ENCODE data around the gene RGS6.

The RGS6 gene

GRCh38 chr14:72594099-72594901 lies 662.1 kb downstream of the RGS6 start:
- no peak for DNase-seq (ENCODE audit: insufficient read length, low spot score)
- FAIRE-seq = peak; percentile 71

GRCh38 chr14:72595152-72595862 lies 663.1 kb downstream of the RGS6 start:
- FAIRE-seq (no peak), DNase-seq (ENCODE audit: insufficient read length, low spot score) (no peak)

DNA sequence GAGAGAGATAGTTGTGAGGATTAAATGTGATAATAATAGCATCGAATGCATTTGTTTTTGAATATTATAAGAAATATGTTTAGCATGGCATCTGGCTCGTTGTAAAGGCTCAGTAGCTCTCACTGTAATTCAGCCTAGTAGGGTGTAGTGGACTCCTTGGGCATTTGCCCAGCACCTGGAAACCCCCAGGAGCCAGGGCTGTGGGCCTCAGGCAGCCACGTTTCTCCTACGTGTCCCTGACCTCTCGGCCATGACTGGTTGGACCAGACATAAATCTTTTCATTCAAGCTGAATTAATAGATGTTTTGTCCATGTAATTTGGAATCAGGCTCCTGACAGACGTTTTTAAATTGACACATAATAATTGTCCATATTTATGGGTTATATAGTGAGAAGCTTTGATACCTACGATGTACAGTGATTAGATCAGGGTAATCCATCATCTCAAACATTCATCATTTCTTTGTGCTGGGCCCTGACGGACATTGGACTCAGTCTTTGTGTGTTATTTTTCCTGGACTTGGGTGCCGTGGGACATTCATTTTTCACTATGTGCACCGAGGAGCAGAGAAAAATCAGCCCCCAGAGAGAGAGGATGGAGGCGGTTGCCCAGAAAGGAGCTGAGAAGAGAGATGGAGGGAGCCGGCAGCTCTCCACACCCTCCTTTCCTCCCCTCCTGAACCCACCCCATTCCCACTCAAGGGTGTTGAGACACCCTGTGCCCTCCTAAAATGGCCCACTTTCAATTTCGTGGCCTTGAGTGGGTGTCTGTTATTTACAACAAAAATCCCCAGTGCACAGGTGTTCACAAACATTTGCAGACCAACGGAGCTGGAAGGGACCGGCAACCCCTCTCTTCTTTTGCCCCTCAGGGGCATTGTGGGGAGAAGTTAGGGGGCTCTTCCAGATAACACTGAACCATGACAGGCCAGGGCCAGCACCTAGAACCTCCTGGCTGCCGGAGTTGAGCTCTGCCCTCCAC lies 665.3 kb downstream of the RGS6 start:
- FAIRE-seq = no peak
- DNase-seq (ENCODE audit: insufficient read length, low spot score) = no peak

GRCh38 chr14:72598306-72598705 lies 666.1 kb downstream of the RGS6 start:
- DNase-seq (ENCODE audit: insufficient read length, low spot score) (peak; percentile 21), FAIRE-seq (peak; percentile 11)

- DNase-seq (ENCODE audit: insufficient read length, low spot score) (no peak), FAIRE-seq (no peak)
These were observed 667.6 kb downstream of the RGS6 start for GRCh38 chr14:72599579-72600470.

GRCh38 chr14:72600551-72601330 lies 668.5 kb downstream of the RGS6 start:
- FAIRE-seq (no peak), DNase-seq (ENCODE audit: insufficient read length, low spot score) (no peak)

DNA sequence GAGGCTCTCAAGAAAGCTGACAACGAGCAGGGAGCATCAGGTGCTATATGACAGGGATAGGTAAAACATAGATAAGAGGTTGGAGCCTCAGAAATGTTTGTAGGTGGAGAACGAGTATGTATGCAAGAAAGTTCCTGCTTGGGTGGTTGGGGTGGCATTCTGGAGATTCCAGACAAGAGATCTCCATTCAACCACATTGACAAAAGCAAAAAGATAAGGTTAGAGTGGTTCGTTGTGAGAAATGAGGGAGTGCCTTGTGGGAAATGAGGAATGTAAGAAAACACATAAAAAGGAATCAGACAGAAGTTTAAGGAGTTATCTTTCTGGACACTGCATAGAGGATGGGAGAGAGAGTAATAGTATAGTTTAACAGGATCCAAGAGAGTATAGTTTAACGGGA lies 671.4 kb downstream of the RGS6 start:
- FAIRE-seq = no peak
- no peak for DNase-seq (ENCODE audit: insufficient read length, low spot score)

DNA sequence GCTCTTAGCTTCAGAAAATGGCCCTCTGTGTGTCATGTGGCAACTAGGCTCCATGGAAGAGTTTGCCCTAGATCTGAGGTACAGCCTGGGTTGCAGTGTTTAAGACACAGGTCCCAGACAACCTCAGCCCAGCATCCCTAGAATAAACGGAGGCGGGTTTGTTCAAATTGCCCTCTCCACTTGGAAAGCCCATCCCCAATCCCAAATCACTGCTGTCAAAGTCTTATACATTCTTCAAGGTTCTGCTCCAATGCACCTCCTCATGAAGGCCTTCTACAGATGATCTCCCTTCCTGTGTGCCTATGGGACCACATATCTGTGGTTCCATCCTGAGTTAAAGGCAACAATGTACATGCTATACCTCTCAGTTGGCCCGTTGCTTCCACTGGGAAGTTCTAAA lies 671.9 kb downstream of the RGS6 start:
- DNase-seq (ENCODE audit: insufficient read length, low spot score) = no peak
- no peak for FAIRE-seq

DNA sequence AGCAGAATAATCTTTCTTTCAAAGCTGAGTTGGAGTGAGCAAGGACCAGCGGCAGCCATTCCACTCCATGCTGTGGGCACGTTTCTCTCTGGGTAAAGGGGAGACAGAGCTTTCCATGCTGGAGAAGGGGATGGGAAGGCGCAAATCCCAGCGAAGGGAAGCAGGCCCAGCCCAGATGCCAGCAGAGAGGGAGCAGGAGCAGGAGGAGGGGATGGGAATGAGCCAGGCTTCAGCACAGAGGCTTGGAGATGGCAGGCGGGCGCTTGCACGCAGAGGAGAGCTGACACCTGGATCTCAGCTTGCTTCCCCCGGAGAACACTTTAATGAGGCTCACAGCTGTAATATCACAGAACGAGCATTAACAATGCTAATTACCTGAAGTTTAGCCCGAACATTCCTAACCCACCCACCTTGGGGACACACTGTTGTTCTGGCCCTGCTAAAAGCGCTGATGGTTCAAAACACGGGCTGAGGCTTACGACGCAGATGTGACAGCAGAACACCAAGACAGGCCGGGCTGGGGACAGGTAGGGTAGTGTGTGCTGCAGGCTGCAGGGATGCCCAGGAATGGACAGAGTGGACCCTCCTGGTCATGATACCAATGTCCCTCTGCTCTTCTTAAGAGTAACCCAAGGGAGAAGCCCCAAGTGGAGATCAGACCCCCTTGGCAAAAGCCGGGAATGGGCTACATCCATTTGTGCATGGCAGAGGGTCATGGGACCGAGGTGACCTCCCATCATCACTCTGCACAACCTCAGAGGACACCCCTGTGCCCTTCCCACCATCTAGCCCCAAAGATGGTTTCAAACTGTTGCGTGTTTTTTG lies 673.1 kb downstream of the RGS6 start:
- FAIRE-seq (no peak), DNase-seq (ENCODE audit: insufficient read length, low spot score) (no peak)

- no peak for FAIRE-seq
- no peak for DNase-seq (ENCODE audit: insufficient read length, low spot score)
These were observed 673.6 kb downstream of the RGS6 start for GRCh38 chr14:72605921-72606220.

DNA sequence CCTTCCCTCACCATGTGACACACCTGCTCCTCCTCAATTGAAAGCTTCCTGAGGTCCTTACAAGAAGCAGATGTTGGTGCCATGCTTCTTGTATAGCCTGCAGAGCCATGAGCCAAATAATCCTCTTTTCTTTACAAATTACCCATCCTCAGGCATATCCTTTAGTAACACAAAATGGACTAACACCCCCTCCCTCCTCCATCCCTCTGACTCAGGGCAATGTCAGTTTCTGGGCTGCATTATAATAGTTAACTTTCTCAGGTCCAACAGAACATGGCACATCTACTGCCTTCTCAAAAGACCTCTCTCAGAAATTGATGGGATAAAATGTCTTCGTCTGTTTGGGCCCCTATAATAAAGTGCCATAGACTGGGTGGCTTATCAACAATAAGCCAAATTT lies 674.6 kb downstream of the RGS6 start:
- no peak for FAIRE-seq

DNA sequence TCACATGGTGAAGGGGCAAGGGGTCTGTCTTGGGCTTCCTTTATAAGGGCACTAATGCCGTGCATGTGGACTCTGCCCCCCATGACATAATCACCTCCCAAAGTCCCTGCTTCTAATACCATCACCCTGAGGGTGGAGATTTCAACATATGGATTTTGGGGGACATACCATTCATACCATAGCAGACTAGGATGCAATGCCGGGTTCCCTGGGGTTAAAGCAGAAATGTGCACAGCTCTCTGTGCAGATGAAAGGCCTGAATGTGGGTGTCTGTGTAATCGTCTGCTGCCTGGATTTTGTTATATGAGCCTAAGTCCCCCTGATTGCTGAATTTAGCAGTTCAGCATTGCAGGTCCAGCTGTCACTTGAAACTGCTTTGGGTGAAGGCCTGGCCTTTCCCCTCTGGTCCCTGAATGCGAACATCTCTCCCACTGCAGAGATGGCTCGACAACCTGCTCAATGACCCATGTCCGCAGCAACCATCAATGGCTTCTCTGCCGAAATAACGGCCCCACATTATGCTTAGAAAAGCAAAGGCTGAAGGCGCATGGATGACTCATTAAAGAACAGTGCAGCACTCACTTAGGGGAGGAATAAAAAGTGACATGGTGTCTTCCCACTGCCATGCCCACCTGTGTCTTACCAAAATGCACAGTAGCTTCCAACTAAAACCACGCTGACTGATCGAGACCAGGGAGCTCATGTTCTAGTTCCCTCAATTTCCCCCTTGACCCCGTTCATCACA lies 675.3 kb downstream of the RGS6 start:
- no peak for DNase-seq (ENCODE audit: insufficient read length, low spot score)
- FAIRE-seq = no peak

More for the DNA sequence above, 674.6 kb downstream of the RGS6 start:
- no peak for DNase-seq (ENCODE audit: insufficient read length, low spot score)

DNA sequence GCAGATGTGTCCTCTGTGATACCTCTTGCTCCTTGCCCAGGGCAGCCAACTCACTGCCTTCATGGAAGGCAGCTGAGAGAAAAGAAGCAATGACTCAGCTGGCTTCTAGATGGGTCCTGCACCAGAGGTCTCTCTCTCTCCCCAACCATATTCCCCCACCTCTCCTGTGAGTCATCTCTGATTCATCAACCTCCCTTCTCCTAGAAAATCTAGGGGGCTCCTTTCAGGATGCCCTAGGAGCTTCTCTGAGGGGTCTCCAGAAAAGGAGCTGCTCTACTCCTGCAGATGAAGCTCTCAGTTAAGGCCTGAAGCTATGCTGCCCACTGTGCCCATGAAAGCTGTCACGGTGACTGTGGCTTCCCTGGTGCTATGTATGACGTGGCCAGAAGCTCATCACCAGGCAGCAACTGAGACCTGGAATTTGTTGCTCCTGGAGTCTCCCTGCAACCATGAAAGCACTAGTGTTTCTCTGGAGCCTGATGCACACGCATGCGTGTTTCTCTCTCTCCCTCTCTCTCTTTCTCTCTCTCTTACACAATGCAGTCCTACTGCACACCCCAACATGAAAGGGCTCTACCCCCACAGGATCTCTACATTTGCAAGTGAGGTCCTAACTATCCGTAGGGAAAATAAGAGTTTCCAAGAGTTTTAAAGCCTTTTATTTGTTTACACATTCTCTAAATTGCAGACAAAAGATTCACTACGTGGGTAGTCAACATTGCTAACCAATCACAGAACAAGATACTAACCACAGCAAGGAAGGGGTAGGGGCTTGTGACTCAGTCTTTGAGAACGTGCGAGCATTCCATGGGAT lies 676.4 kb downstream of the RGS6 start:
- DNase-seq (ENCODE audit: insufficient read length, low spot score) (no peak), FAIRE-seq (no peak)

- no peak for FAIRE-seq
- DNase-seq (ENCODE audit: insufficient read length, low spot score) = no peak
These were observed 677.1 kb downstream of the RGS6 start for GRCh38 chr14:72609205-72609916.

DNA sequence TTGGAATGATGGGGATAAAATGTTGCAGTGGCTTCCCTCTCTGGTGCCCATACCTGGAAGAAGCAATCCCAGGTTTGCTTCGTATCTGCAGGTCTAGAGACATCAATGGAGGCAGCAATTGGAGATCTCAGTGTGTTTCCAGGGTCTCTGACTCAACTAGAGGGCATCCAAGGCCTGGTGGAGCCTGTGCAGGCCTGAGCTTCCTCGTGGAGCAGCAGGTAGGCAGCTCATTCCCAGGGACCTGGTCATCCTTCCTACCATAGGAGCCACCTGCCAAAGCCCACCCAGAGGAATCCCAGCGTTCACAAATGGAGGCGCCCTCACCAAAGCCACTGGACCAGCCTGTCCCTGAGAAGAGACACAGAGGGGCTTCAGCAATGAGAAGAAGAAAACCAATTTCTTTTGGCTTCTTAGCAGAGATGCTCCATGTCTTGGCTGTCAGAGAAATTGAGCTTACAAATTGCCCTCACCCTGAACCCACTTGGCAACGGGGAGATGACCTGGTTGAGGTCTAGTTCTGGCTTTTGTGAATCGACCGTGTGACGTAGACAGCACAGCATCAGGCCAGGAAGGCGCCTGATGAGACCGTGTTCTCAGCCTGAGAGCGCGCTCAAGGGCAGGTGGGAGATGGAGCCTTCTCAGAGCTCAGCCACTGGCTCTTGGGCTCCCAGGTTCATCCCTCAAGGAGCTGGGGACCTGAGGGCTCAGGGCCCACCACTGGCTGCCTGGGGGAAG lies 678.0 kb downstream of the RGS6 start:
- FAIRE-seq = no peak
- no peak for DNase-seq (ENCODE audit: insufficient read length, low spot score)

GRCh38 chr14:72610831-72611200 lies 678.6 kb downstream of the RGS6 start:
- no peak for DNase-seq (ENCODE audit: insufficient read length, low spot score)
- no peak for FAIRE-seq
